Right lobe of liver (tissue), 4 donors: ENCODE data around the gene WSB2.

Experiments
- POLR2A ChIP-seq: fragments of 450-650 bp; IDR thresholded peaks from one replicate; pipeline ENCODE4 v1.6.1; 2017; ENCODE audit warnings: antibody characterized with exemption, mild to moderate bottlenecking
- TF ChIP-seq, protein P1 (sequence below), 4 donors: fragments of 200-600 bp in 3 of 4; fragments of 450-650 bp in 1 of 4; IDR thresholded peaks; one replicate each; pipeline versions ENCODE4 v1.5.1 to v1.8.0; 2016 to 2022; ENCODE audit warnings: antibody characterized with exemption in 4 of 4, mild to moderate bottlenecking in 2 of 4
- donor health status: DM: no; HTN: no; CAD: no.
- donor health status: DM: no; HTN: no; CAD: no.
- donor health status: DM: no; HTN: yes; CAD: no.

GRCh38 chr12:118015306-118015705 is 45.7 kb downstream of the WSB2 start:
- TF ChIP-seq POLR2A, result no peak
- TF ChIP-seq, protein P1, sequence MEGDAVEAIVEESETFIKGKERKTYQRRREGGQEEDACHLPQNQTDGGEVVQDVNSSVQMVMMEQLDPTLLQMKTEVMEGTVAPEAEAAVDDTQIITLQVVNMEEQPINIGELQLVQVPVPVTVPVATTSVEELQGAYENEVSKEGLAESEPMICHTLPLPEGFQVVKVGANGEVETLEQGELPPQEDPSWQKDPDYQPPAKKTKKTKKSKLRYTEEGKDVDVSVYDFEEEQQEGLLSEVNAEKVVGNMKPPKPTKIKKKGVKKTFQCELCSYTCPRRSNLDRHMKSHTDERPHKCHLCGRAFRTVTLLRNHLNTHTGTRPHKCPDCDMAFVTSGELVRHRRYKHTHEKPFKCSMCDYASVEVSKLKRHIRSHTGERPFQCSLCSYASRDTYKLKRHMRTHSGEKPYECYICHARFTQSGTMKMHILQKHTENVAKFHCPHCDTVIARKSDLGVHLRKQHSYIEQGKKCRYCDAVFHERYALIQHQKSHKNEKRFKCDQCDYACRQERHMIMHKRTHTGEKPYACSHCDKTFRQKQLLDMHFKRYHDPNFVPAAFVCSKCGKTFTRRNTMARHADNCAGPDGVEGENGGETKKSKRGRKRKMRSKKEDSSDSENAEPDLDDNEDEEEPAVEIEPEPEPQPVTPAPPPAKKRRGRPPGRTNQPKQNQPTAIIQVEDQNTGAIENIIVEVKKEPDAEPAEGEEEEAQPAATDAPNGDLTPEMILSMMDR (IDR thresholded peaks at IDR 0.05), result no peak
